Endothelial cell (in vitro differentiated cells): ENCODE data around the gene ZNHIT1. TPM values are rescaled to one million over a fixed set of nuclear protein-coding genes. Genes with fewer than 3 reads are reported as not detected.

Source experiments
- DNase-seq: peaks from one replicate; pipeline ENCODE4 v3.0.0; 2021; ENCODE audit warnings: low spot score
- H3K27ac Mint-ChIP-seq: one replicate; pipeline ENCODE4 v1.8.0; 2021; ENCODE audit warnings: mixed read lengths, inconsistent platforms; ENCODE audit not compliant: unreplicated experiment
- H3K27me3 Mint-ChIP-seq: one replicate; pipeline ENCODE4 v1.8.0; 2021; ENCODE audit warnings: mild to moderate bottlenecking, moderate library complexity, mixed read lengths, inconsistent platforms; ENCODE audit not compliant: unreplicated experiment
- H3K36me3 Mint-ChIP-seq: one replicate; pipeline ENCODE4 v1.8.0; 2021; ENCODE audit warnings: mild to moderate bottlenecking, low read depth, mixed read lengths, inconsistent platforms; ENCODE audit not compliant: unreplicated experiment
- H3K4me1 Mint-ChIP-seq: one replicate; pipeline ENCODE4 v1.8.0; 2021; ENCODE audit warnings: mild to moderate bottlenecking, mixed read lengths, inconsistent platforms; ENCODE audit not compliant: unreplicated experiment
- H3K4me3 Mint-ChIP-seq: one replicate; pipeline ENCODE4 v1.8.0; 2021; ENCODE audit warnings: mild to moderate bottlenecking, mixed read lengths, inconsistent platforms; ENCODE audit not compliant: unreplicated experiment
- H3K9me3 Mint-ChIP-seq: one replicate; pipeline ENCODE4 v1.8.0; 2021; ENCODE audit warnings: mixed read lengths, inconsistent platforms; ENCODE audit not compliant: unreplicated experiment
- CTCF ChIP-seq: fragments of 200-600 bp; sonication (generic); IDR thresholded peaks from one replicate; pipeline ENCODE4 v1.5.0; 2021; ENCODE audit warnings: antibody characterized with exemption; ENCODE audit not compliant: unreplicated experiment
- total RNA-seq: library from RNA; stranded (reverse); fragmentation: NEBNext Ultra II Directional; extraction: Animal tissue kit (Norgen Biotek cat#: 25700); gene quantifications from one replicate; pipeline ENCODE4 v1.2.1, GENCODE V29; 2021; ENCODE audit not compliant: unreplicated experiment

Gene ZNHIT1
- total RNA-seq, 1 donor from 2014 or later = 71.5 TPM

GRCh38 chr7:101173752-101174244 is 44.2 kb upstream of the ZNHIT1 start:
- H3K27ac Mint-ChIP-seq = no peak overlapping the region
- H3K36me3 Mint-ChIP-seq = peaks cover 7% of the 10 kb centered on the region
- peak; percentile 32 for DNase-seq
- no peaks in the 10 kb centered on the region for H3K9me3 Mint-ChIP-seq
- H3K27me3 Mint-ChIP-seq = peaks cover 52% of the 10 kb centered on the region
- H3K4me1 Mint-ChIP-seq = peaks cover 20% of the 10 kb centered on the region
- H3K4me3 Mint-ChIP-seq = no peak overlapping the region
- TF ChIP-seq CTCF = no peak

GRCh38 chr7:101174322-101174854 is 43.6 kb upstream of the ZNHIT1 start:
- TF ChIP-seq CTCF = no peak
- Mint-ChIP-seq H3K27ac (no peak overlapping the region), H3K27me3 (peaks cover 48% of the 10 kb centered on the region), H3K36me3 (peaks cover 3% of the 10 kb centered on the region), H3K9me3 (no peaks in the 10 kb centered on the region), H3K4me3 (no peak overlapping the region), H3K4me1 (peaks cover 17% of the 10 kb centered on the region)
- DNase-seq = no peak

GRCh38 chr7:101175664-101176063 is 42.3 kb upstream of the ZNHIT1 start:
- Mint-ChIP-seq H3K36me3 (no peaks in the 10 kb centered on the region), H3K4me1 (peaks cover 12% of the 10 kb centered on the region), H3K4me3 (no peak overlapping the region), H3K9me3 (no peaks in the 10 kb centered on the region), H3K27ac (no peak overlapping the region), H3K27me3 (peaks cover 44% of the 10 kb centered on the region)
- no peak for DNase-seq
- TF ChIP-seq CTCF = no peak

- H3K4me3 Mint-ChIP-seq = no peak overlapping the region
- H3K27ac Mint-ChIP-seq = no peak overlapping the region
- DNase-seq = no peak
- no peak for TF ChIP-seq CTCF
- no peaks in the 10 kb centered on the region for H3K36me3 Mint-ChIP-seq
- H3K27me3 Mint-ChIP-seq = peaks cover 36% of the 10 kb centered on the region
- H3K4me1 Mint-ChIP-seq = no peaks in the 10 kb centered on the region
- H3K9me3 Mint-ChIP-seq = no peaks in the 10 kb centered on the region
Measured at GRCh38 chr7:101177644-101178043, 40.3 kb upstream of the ZNHIT1 start.

GRCh38 chr7:101179117-101179516 is 38.8 kb upstream of the ZNHIT1 start:
- DNase-seq = no peak
- no peak overlapping the region for H3K4me3 Mint-ChIP-seq
- no peak for TF ChIP-seq CTCF

More at GRCh38 chr7:101179117-101179516, 38.8 kb upstream of the ZNHIT1 start:
- Mint-ChIP-seq H3K9me3 (no peaks in the 10 kb centered on the region), H3K27me3 (peaks cover 28% of the 10 kb centered on the region), H3K36me3 (no peaks in the 10 kb centered on the region), H3K4me1 (no peaks in the 10 kb centered on the region), H3K27ac (no peak overlapping the region)
